GM19438 (cell line): ENCODE results near the gene PDE3A.
"Not testable (repeated sequence)": the region's sequence is repeated elsewhere in the genome, so short reads cannot be mapped to it uniquely, and the experiment has no call there.

ENCODE experiments used
- ATAC-seq: cut with Tn5 transposase; IDR thresholded peaks from one replicate; pipeline ENCODE4 v1.9.1; 2021; ENCODE audit warnings: low read depth; ENCODE audit not compliant: unreplicated experiment

The PDE3A gene

DNA sequence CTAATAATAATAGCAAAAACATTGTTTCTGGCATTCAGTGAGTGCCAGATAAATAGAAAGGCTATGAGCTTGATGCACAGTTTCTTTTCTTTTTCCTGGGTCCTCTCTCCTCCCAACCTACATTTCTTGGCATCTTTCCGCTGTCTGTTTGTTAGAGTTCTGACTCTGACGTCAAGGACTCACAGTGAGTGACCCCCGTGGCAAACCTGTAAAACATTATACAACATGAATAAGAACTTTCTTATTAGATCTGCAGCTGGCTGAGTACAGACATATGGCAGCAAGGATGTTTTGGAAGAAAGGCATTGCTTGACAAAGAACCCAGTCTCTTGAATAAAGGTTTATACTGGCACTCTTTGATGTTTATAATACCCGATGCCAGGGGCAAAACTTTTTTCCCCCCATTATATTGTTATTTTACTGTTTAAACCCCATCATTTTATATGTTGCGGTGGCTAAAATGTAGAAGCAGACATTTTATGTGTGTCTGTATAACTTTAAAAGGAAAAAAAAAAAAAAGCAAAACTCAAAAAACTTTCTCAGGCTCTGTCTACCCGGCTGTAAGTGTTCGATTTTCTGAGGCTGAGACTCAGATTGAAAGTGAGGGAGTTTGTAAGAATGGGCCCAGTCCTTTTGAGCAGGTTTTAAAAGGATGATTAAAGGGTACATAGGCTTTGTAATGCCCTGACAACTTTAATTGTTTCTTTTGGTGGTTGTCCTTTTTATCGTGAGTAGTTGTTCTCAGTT, 159.3 kb downstream of the PDE3A start:
- no peak for ATAC-seq

DNA sequence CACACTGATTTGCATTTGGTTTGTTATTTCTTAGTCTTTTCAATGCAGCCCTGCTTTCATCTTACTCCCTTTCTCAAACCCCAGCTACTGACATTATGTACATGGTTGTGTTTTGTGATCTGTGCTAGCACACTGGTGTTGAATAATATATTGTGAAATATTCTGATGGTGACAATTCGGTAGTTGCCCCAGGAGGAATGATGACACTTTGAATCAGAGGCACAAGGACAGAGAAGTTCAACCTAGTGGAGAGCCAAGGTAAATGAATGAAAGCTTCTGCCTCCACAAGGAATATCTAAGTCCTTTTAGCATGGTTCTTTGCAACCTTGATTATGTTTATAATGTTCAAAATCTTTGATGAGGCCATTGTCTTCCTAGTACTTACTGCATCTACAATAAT, 159.9 kb downstream of the PDE3A start:
- no peak for ATAC-seq

DNA sequence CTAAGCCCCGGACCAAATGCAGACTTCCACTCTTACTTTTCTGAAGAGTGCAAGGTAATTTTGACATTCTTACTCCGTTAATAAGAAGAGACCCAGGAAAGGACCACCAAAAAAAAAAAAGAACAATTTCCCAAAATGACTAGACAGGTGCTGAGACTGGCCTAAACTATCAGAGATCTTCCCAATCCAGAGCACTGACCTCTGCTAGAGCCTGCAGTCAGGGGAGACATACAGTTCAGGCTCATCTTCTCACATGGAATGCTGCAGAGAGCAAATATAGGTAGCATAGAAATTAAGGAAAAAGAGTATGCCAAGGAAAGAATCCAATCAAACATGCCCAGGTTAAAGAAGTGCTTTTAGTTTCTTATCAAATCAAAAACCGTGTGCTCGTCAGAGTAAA, 177.9 kb downstream of the PDE3A start:
- no peak for ATAC-seq

DNA sequence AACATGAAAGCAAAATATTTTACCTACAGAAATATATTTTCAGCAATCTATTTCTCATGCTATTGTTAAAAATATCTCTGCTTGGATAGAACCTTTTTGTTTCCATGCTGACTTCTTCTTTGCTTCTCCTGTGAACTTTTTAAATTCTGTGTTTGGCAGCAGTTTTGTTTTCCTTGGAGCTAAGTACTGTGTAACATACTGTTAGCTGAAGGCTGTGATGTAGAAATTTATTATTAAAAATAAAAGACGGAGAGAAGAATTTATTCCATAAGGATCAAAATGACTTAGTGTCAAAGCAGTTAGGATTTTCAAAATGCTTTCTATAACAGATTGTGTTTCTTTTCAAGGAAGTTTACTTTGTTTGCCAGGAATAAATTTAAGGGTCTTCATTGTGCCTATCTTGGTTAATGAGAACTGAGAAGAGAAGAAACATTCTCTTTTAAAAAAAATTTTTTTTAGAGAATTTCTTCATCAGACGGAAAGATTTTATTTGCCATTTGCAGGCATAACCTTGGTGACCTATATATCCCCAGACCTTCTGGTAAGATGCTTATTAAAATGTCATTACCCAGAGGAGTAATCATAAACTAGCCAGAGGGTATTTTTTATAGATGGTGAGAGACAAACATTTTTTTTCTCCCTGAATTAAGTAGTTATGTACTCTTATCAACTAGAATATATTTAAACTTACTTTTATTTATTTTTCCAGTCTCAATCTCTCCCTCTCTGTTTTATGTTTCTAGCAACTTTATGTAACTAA, 179.7 kb downstream of the PDE3A start:
- no peak for ATAC-seq

DNA sequence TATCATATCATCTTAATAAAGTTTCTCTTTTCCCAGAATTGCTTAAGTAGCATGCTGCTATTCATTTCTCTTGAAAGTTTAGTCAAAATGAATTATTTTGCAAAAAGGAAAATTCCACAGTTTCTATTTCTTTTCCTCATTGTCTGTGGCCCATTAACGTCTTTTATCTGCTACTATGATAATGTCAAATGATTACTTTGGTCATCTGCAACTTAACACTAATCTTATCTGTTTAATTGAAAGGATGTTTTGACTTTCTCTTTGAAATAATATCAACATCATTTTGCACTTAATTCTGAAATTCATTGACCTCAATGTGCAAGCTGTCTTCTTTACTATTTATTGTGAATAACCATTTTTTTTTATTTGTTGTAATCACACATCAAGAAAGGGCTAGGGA, 180.3 kb downstream of the PDE3A start:
- ATAC-seq: no peak

DNA sequence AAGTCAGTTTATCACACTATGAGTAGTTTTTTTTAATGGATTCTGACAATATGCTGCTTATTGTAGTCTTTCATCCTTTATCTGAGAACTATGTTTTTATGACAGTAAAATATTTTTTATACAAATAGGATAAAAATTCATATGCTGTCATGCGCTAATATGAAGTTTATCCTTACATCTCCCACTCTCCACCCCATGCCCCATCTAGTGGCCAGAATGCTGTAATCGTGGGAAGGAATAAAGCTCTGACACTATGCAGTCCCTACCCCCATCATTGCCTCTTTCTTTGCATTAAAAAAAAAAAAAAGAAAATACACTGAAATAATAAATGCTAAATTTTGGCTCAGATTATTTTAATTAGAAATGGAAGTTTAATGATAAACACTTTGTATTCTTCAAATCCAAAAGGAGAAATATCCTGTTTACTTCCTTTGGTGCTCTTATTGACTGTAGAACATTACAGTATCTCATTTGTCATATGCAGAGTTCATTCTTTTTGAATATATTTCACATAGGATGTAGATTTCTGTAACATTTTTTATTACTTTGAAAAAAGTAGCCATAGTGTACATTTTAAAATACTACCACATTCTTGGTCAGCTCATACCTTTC, 180.9 kb downstream of the PDE3A start:
- ATAC-seq: no peak

DNA sequence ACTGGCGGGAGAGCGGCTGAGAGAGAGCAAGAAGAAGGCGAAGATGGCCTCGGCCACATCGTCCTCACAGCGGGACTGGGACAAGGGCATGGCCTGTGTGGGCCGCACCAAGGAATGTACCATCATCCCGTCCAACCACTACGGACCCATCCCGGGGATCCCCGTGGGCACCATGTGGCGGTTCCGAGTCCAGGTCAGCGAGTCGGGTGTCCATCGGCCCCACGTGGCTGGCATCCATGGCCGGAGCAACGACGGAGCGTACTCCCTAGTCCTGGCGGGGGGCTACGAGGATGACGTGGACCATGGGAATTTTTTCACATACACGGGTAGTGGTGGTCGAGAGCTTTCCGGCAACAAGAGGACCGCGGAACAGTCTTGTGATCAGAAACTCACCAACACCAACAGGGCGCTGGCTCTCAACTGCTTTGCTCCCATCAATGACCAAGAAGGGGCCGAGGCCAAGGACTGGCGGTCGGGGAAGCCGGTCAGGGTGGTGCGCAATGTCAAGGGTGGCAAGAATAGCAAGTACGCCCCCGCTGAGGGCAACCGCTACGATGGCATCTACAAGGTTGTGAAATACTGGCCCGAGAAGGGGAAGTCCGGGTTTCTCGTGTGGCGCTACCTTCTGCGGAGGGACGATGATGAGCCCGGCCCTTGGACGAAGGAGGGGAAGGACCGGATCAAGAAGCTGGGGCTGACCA, 183.6 kb downstream of the PDE3A start:
- ATAC-seq: not testable (repeated sequence)

DNA sequence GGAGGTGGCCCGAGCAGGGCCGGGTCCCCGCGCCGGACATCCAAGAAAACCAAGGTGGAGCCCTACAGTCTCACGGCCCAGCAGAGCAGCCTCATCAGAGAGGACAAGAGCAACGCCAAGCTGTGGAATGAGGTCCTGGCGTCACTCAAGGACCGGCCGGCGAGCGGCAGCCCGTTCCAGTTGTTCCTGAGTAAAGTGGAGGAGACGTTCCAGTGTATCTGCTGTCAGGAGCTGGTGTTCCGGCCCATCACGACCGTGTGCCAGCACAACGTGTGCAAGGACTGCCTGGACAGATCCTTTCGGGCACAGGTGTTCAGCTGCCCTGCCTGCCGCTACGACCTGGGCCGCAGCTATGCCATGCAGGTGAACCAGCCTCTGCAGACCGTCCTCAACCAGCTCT, 184.2 kb downstream of the PDE3A start:
- ATAC-seq: not testable (repeated sequence)

DNA sequence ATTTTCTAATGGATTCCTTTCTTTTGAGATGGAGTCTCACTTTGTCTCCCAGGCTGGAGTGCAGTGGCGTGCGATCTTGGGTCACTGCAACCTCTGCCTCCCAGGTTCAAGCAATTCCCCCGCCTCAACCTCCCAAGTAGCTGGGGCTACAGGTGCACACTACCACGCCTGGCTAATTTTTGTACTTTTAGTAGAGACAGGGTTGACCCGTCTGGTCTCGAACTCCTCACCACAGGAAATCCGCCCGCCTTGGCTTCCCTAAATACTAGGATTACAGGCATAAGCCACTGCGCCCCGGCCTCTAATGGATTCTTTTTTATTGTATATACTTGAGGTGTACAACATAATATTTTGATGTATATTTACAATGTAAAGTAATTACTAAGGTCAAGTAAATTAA, 186.7 kb downstream of the PDE3A start:
- no peak for ATAC-seq

DNA sequence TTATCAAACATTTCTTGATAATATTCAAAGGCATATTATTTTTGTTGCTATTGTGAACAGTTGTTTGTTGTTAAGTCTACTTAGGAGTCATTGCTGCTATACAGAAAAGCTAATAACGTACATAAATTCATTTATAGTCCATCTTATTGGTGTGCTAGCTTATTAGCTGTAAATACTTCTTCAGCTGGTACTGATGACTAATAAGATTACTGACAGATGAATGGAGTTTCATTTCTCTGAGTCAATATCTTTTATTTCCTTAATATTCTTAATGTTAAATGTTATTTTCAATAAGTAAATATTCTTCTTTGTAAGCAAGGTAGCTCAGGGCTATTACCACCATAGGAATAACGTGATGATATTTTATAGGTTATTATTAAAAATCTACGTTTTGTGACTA, 187.4 kb downstream of the PDE3A start:
- ATAC-seq: no peak

DNA sequence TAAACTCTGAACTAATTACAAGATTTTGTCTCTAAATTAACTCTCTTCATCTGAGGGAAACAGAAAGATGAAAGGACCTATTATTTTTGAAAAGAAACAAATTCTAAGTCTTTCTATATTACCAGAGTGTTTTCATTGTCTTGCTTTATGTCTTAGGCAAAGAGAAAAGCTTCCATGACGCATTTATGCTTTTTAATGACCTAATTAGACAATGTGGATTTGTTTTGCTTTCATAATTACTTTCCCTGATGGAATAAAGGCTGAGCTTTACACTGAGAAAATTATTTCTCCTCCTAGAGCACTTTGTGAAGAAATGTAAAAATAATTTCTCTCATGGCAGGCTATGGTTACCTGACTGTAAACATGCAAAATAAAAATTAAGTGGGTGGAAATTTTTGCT, 188.8 kb downstream of the PDE3A start:
- no peak for ATAC-seq

DNA sequence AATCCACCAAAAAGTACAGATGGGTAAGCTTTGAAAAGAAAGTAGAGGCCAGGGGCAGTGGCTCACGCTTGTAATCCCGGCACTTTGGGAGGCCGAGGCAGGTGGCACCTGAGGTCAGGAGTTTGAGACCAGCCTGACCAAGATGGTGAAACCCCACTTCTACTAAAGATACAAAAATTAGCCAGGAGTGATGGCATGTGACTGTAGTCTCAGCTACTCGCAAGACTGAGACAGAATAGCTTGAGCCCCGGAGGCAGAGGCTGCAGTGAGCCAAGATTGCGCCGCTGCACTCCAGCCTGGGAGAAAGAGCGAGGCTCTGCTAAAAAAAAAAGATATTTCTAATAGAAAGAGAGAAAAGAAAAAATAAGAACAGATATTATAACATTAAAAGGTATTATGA, 192.6 kb downstream of the PDE3A start:
- ATAC-seq: no peak

DNA sequence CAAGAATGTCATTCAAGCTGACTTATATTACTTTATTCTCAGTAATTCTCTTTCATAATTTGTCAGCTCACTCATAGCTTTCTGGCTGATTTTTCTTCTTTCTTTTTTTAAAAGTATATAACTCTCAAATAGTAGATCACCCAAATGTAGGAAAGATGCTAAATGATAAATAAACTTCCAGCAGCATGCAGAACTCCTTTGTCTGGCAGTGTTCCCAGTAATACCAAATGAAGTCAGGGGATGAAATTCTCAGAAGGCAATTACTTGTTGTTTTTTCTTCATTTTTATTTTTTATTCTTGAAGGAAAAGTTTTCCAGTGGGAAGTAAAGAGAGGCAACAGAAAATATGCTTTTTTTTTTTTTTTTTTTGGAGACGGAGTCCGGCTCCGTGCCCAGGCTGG, 193.5 kb downstream of the PDE3A start:
- ATAC-seq: no peak

DNA sequence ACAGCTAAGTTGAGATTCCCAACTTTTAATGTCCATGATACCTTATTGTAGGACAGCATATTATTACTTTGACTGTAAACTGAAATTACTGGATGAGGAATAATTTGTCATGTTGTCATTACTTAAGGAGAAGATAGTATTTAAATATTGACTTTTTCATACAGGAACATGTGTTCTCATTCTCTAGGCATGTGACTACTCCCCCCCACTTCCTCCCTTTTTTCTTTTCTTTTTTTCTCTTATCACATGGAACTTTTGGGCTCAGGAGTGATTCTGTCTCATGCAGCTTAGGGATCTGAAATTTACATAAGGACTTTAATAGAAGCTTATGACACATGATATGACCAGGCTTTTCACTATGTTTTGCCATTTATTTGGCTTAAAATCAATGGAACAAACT, 199.1 kb downstream of the PDE3A start:
- ATAC-seq: no peak

DNA sequence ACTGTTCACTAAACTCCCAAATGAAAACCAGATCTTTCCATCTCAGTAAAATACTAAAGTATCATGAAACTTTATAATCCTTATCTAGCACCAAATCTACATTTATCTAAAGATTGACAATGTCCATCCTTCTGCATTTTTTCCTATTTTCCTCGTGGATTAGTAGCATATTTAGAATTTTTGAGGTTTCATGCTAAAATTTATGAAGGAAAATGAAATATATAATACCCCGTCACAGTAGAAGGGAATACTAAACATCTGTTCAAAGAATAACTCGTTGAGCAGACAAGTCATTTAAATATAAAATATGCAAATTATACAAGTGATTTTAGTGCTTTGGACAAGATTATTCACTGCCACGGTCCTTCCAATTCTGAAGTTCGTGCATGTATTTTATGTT, 204.1 kb downstream of the PDE3A start:
- no peak for ATAC-seq

DNA sequence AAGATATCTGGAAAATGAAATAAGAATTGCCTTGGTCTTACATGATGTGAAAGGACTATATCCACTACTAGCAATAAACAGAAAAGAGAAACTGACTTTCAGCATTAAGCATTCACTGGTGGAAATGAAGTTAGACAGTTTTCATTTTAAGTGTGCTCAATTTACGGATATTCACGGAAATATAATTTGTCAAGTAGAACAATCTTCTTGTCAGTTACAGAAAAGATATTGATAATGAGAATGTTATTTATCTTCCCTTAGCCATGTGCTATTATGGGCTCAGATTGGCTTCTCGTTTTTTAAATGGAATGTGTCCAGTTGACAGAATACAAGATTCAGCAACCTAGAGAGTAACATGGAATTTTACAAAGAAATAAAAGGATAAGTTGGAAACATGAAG, 208.2 kb downstream of the PDE3A start:
- ATAC-seq: no peak

DNA sequence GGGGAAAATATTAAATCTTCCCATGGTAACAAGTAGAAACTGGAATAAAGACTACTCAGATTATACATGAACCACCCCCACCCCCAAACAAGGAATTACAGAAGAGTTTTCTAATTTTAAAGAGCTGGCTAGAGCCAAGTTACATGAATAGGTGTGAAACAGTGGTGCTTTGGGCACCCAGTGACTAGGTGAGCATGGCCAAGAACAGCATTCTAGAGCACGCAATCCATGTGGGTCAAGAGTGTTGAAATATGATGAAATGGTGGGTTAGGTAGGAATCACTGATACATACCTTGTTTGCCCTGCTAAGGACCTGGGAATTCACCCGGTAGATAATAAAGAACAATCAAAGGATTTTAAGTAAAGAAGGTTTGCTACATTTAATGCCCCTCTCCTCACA, 208.7 kb downstream of the PDE3A start:
- ATAC-seq: no peak

DNA sequence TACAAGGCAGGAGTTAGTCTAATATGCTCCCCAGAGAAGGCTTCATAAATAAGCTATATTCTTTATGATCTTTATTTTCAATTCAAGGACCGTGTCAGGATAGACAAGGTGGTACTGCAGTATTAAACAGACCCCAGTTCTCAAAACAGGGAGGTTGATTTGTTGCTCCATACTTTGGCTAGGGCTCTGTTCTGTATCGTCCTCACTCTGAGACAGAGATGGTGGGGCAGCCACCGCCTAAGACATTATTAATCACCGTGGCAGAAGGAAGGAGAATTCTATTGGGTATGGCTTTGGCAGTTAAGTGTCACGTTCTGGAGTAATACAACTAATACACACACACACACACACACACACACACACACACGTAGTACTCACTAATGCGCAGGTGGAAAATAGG, 209.8 kb downstream of the PDE3A start:
- ATAC-seq: no peak

DNA sequence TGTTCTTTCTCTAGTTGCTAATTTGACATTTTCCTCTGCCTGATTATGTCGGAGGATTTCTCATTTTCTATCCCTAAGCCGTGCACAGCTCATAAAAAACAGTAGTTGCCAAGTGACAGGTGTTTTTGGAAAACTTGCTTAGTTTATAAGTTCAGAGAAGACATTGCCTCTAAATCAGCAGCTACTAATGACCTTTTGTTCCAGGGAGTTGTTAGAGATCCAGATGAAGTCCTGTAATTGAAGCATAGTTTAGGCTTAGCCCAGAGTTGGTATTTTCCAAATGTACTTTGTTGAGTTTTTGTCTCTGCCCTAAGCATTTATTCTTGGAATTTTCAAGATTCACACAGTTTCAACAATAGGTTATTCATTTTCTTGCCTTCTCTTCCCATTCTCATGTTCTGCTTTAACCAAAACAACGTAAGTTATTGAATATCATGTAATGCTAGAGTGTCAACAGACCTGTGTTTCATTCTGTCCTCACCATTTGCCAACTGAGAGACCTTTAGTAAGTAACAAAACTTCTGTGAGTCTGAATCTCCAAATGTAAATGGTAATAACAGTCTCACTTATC, 216.8 kb downstream of the PDE3A start:
- no peak for ATAC-seq

DNA sequence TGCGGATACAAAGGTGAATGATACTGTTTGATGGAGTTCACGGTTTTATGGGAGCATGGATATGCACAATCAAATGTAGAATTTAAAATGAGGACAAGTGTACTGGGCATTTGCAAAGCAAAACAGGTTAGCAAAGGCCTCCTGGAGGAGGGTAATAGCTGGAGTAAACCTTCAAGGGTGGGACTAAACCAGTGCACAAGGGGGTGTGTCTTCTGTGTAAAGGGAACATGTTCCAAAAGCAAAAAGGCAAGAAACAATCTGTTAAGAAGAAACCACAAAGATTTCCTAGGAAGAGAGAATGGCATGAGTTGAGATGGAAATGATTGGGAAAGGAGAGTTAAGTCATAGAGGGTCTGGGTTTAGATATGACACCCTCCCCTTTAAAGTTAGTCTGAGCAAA, 217.6 kb downstream of the PDE3A start:
- ATAC-seq: no peak

DNA sequence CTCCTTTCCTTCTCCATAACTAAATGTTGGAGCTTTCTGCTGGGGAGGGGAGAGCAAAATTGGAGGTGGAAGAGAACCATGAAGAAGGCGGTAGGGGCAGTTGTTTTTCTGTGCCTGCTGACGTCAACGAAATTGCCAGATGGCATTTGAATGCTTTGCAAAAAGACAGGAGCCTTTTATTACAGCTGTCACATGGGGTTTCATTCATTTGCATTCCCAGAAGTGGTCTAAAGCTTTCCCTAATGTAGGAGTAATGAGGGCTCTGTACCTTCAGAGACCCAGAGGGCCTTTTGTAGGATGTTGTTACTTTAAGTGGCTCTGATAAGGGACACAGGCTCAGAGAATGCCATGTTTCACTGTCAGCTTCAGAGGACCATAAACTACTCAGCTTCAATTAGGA, 219.7 kb downstream of the PDE3A start:
- no peak for ATAC-seq
